GM21529 (cell line): Measurements from ENCODE around the gene SH2D6.
"Not testable (repeated sequence)": the region's sequence is repeated elsewhere in the genome, so short reads cannot be mapped to it uniquely, and the experiment has no call there.

ENCODE experiments used
- ATAC-seq: cut with Tn5 transposase; IDR thresholded peaks from one replicate; pipeline ENCODE4 v1.9.1; 2021; ENCODE audit not compliant: unreplicated experiment

SH2D6 gene

GRCh38 chr2:85439025-85439472 lies 20.5 kb downstream of the SH2D6 start:
- ATAC-seq: no peak

DNA sequence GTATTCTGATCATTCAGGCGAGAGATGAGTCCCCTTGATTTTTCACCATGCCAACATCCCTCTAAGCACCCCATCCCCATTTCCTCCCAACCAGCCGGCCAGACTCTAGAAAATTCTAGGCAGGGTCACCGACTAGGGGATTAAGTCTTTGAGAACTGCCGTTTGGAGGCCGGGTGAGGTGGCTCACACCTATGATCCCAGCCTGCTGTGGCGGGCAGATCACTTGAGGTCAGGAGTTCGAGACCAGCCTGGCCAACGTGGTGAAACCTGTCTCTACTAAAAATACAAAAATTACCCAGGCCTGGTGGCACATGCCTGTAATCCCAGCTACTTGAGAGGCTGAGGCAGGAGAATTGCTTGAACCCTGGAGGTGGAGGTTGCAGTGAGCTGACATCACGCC lies 21.1 kb downstream of the SH2D6 start:
- ATAC-seq: not testable (repeated sequence)

DNA sequence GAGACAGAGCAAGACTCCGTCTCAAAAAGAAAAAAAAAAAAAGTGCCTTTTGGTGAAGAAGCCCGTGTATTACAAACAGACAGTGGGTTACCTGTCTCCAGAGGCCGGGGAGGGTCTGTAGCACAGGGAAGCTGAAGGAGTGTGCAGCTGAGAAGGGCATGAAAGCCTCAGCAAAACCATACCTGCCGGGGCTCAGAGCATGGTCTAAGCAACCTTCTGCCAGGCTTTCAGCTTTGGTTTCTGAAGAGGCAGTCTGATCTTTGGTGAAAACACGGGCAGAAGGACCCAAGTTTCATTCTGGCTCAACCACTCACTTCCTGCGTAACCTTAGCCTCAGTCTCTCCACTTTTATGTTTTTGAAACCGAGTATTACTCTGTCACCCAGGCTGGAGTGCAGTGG lies 21.5 kb downstream of the SH2D6 start:
- ATAC-seq: no peak

DNA sequence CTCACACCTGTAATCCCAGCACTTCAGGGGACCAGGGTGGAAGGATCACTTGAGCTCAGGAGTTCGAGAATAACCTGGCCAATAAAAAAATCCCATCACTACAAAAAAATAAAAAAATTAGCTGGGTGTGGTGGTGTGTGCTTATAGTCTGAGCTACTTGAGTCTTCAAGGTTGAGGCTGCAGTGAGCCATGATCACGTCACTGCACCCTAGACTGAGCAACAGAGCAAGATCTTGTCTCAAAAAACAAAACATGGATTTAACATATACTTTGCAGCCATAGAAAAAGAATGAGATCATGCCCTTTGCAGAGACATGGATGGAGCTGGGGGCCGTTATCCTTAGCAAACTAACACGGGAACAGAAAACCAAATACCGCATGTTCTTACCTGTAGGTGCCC lies 22.2 kb downstream of the SH2D6 start:
- no peak for ATAC-seq

DNA sequence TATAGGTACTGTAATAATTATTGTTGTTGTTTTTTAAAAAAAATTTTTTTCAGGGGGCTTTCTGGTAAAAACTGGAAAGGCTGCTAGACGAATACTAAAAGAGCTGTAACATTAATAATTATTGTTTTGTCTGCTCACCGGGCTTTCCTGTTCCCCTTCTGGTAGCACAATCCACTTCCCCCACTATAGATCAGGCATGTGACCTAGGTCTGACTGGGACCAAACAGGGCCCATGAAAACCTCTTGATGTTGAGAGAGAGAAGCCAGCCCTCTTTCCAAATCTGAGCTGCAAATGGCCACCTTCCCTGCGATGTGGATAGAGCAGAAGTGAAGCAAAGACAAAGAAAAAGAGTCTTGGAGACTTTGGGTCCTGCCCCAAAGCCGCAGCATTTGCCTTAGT lies 23.4 kb downstream of the SH2D6 start:
- no peak for ATAC-seq

DNA sequence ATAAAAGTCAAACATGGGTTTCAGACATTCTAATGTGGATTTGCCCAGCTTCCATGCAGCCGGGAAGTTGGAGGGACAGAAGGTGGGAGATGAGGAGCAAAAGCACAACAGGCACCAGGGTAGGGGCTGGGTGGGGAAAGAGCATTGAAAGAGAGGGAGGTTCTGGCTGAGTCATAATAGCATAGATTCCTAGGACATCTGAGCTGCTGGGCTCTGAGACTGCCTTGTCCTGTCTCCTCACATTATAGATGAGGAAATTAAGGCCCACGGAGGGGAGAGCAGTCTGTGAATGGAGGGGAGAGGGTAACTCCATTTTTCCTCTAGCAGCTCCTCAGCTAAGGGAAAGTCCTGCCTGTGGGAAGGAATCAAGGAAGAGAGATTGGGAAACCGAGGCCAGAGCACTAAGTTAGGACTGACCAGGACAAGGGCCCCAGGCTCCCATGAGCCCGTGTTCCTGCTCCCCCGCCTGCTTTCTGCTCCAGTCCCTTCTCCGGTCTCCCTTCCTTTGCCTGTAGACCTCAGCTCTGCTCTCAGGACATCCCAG lies 26.2 kb downstream of the SH2D6 start:
- no peak for ATAC-seq

DNA sequence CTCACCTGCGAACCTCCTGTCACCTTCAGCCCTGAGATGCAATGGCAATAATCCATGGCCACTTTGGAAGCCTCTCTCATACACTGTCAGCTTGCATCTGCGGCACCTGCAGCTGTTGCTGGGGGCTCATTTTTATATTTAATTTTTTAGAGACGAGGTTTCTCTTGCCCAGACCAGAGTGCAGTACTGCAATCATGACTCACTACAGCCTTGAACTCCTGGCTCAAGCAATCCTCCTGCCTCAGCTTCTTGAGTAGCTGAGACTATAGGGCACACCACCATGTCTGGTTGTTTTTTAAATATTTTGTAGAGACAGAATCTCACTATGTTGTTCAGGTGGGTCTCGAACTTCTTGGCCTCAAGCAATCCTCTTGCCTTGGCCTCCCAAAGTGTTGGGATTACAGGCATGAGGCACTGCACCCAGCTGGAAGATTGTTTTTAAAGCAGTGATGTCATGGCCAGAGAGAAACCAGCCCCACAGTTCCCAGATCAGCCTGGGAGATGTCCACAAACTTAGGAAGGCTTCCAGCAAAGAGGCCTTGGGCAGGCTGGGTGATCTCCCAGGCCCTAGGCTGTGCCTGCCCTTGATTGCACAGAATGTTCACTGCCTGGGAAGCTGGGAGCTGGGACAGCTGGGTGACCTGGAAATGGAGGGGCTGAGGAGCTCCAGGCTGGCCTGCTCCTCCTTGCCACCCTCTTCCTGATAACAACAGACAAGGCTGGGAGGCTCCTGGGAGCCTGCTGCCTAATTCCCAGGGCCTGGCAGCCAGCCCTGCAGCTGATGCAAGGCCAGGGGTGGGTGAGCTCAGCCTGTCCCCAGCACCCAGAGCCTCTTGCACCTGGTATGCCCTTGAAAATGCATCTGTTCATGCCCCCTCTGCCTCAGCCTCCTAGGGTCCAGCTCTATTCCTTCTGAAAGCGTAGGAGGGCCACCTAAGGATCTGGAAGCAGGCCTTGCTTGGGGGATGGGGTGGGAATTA lies 27.1 kb downstream of the SH2D6 start:
- no peak for ATAC-seq

DNA sequence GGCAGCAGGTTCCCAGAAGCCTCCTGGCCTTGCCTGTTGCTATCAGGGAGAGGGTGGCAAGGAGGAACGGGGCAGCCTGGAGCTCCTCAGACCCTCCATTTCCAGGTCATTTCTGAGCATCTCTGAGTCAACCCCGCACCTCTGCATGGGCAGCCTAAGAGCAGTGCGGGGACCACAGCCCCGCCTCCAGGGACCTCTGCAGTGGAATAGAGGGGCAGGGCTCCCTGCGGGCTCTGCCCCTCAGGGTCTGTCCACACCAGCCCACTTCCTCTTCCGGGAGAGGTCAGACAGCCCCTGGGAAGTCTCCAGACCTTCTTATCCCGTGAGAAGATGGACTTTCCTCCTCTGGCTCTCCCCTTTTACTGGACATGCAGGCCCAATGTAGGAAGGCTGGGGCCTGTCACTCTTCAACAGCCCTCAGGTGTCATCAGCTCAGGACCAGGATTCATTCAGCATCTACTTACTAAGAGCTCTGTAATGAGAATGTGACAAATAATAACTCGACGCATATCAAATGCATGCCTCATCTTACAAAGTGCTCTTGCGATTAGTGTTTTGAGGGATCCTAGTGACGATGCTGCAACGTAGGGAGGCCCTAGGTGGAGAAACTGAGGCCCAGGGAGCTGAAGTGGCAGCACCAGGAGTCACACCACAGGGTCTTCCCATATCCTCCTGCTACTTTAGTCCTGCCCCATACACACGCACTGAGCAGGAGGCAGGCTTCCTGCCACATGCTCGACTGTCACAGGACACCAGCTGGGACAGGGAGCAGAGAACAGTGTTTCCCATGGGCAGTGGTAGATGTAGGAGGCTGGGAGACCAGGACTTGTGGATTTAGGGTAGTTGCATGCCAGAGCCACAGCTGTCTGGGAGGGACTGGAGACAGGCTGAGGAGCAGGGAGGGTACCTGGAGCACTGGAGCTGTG lies 28.0 kb downstream of the SH2D6 start:
- ATAC-seq: no peak

DNA sequence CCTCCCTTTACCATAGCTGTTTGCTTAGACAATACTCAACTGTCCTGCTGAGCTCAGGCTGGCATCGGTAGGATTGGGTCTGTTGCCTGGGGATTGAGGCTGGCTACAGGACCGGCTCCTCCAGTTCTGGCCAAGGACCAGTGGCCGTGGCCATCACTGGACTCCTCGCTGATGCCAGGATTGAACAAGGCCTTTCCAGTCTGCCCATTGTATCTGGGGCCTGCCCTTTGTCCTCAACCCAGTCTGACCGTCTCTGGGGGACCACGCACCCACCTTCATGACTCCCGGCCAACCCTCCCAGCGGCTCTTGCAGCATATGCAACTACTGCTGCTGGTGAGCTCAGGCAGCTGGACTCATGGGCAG lies 28.7 kb downstream of the SH2D6 start:
- ATAC-seq: no peak

DNA sequence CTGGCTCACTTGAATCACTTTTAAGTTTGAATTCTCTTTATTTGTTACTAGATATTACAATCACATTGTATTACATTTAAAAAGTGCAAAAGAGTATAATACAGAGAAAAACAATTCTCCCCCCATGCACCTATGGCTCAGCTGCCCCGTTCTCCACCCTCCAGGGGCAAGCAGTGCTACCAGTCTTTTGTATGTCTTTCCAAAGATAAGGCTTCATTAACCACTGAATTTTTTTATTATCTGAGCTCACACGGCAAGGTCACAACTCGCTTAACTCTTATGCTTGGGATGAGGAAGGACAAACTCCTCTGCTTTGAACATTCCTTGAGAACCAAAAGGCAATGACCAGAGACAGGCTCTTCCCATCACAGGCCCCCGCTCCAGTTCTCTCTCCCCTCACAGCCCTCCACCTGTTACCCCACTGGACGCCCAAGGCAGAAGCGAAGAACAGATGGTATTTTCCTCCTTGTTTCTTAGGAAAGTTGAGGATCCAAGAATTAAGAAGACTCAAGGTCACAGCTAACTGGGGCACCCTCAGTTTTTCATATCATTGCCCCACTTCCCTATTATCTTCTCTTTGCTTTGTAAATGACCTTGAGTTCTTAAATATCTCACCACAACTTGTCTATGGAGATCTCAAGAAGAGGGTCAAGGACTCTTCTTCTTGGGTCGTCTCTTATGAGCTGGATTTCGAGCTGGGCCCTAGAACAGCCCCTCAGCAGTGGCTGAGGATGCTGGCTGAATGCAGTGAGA lies 30.1 kb downstream of the SH2D6 start:
- ATAC-seq: no peak

DNA sequence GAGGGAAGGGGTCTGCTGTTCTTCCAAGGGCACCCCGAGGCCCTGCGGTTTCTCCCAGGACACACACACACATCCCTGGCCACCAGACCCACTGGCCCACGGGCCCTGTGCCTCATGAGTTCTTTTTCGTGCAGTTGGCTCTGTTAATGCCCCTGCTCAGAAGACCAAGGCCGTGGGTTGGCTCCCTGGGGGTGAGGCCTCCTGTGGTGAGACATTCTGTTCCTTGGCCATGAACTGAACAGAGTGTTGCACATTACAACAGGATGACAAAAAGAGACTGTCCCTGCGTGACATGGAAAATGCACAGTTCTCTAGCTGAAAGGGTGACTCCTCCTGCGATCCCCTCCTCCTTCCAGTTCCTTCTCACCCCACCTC lies 30.7 kb downstream of the SH2D6 start:
- no peak for ATAC-seq

- ATAC-seq: no peak
Measured at GRCh38 chr2:85452237-85452636, 33.7 kb downstream of the SH2D6 start.

GRCh38 chr2:85453571-85453970 lies 35.1 kb downstream of the SH2D6 start:
- ATAC-seq: no peak

DNA sequence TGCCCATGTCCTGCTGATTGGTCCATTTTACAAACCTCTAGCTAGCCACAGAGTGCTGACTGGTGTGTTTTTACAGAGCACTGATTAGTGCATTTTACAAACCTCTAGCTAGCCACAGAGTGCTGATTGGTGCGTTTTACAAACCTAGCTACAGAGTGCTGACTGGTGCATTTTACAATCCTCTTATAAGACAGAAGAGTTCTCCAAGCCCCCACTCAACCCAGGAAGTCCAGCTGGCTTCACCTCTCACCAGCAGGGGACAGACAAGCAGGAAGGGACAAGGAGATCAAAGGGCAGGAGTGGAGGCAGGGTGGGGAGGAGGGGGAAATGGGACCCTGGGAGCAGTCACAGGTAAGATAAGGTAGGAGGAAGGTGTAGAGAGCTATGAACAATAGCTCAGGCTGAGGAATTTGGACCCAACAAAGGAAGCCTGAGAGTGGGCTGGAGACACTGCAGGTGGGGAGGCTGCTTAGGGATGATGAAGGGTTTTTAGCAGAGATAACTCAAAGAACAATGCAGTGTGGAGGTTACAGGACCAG lies 37.1 kb downstream of the SH2D6 start:
- ATAC-seq: no peak

GRCh38 chr2:85457043-85457442 lies 38.5 kb downstream of the SH2D6 start:
- ATAC-seq: no peak

- ATAC-seq: no peak
Measured at GRCh38 chr2:85457877-85458316, 39.4 kb downstream of the SH2D6 start.

- ATAC-seq: no peak
Measured at GRCh38 chr2:85458601-85459563, 40.4 kb downstream of the SH2D6 start.

GRCh38 chr2:85459771-85460170 lies 41.3 kb downstream of the SH2D6 start:
- ATAC-seq: no peak

DNA sequence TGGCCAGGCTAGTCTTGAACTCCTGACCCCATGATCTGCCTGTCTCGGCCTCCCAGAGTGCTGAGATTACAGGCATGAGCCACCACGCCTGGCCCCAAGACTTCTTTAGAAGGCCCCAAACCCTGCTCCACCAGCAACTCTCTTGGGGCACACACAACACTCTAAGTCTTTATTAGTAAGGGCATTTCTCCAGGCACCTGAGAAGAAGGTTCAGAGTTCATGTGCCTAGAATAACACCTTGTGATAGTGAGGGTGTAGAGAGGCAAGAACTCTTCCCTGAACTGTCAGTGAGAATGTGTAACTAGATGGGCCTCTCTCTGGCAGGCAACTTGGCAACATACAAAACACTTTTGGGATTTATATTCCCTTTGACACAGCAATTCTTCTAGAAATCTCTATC lies 43.8 kb downstream of the SH2D6 start:
- ATAC-seq: no peak
